Fibroblast of the conjunctiva (primary cell): Measurements from ENCODE around the gene RBM23.
"Not testable (repeated sequence)": the region's sequence is repeated elsewhere in the genome, so short reads cannot be mapped to it uniquely, and the experiment has no call there.

Experiments used
- DNase-seq: peaks from one replicate; pipeline ENCODE4 v3.0.0-alpha.2; 2010; ENCODE audit warnings: low read depth

Gene RBM23

DNA sequence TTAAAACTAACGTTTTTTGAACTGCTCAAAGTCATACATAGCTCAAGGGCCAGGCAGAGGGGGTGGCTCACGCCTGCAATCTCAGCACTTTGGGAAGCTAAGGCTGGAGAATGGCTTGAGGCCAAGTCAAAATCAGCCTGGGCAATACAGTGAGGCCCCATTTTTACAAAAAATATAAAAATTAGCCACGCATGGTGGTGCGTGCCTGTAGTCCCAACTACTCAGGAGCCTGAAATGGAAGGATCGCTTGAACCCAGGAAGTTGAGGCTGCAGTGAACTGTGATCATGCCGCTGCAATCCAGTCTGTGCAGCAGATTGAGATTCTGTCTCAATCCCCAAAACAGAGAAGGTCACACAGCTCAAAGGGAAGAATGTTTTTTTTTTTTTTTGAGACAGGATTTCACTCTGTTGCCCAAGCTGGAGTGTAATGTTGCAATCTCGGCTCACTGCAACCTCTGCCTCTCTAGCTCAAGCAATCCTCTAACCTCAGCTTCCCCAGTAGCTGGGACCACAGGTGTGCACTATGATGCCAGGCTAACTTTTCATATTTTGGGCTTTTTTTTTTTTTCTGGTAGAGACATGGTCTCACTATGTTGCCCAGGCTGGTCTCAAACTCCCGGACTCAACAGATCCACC, 2.9 kb downstream of the RBM23 start:
- peak; percentile 26 for DNase-seq

DNA sequence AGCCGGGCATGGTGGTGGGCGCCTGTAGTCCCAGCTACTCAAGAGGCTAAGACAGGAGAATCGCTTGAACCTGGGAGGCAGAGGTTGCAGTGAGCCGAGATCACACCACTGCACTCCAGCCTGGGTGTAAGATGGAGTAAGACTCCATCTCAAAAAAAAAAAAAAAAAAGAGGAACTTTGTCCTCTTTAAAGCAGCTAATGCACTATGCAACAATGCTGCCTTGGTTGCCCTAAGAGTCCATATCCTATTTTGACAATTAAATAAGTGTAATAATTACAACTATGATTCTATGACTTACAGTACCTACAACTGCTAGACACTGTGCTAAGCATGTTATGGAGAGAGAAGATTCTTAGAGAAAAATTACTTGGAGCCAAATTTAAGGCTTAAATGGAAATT, 4.1 kb downstream of the RBM23 start:
- not testable (repeated sequence) for DNase-seq

DNA sequence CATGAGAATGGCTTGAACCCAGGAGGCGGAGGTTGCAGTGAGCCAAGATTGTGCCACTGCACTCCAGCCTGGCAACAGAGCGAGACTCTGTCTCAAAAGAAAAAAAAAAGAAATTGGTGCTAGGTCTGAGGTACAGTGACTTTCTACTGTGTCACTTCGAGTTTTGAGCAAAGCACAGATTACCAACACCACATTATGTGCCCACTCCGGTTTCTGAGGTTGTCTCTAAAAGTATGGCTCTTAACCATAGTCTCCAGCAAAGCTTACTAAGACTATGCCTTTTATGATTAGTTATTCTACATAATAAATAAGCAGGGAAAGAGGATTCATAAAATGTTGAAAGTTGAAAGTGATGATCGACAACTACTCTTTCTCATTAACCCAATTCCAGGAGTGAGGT, 8.0 kb downstream of the RBM23 start:
- DNase-seq, result no peak

DNA sequence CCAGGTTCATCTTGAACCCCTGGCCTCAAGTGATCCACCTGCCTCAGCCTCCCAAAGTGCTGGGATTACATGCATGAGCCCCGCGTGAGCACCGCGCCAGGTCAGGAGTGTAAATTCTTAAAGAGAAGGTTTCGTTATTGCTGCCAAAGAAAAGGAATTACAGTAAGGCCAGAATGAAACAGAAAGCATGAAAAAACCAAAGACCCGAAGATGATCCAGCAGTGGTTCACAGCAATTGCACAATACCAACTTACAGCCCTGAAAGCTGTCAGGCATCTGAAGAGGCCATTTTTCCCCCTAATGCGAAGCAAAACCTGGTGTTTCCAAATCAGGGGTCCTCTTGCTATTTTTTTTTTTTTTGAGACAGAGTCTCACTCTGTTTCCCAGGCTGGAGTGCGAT, 10.3 kb downstream of the RBM23 start:
- no peak for DNase-seq

DNA sequence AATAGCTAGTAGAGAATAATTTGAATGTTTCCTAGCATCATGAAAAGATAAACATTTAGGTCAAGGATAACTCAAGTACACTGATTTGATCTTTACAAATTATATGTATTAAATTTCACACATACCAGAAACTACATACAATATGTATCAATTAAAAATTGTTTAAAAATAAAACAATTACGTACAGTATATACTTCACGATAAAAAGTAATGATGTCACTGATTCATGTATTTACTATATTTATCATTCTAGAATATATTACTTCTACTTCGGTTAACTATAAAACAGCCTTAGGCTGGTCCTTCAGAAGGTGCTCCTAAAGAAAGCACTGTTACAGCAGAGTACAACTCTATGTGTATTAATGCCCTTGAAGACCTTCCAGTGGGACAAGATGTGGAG, 11.5 kb downstream of the RBM23 start:
- DNase-seq, result no peak

DNA sequence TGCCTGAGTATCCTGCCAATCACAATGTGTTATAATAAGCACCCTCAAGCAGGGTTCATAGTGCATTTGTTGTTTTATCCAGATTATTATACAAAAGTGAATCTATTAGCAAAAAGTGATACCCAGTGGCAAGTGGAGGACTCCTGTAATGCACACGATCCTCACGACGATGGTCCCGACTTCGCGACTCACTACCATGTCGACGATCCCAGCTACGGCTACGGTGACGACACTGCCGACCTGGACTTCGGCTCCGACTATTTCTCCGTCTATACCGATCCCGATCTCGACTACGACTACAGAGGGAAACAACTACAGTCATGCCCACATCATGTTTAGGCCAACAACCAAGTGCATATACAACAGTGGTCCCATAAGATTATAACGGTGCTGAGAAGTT, 12.9 kb downstream of the RBM23 start:
- DNase-seq, result no peak

DNA sequence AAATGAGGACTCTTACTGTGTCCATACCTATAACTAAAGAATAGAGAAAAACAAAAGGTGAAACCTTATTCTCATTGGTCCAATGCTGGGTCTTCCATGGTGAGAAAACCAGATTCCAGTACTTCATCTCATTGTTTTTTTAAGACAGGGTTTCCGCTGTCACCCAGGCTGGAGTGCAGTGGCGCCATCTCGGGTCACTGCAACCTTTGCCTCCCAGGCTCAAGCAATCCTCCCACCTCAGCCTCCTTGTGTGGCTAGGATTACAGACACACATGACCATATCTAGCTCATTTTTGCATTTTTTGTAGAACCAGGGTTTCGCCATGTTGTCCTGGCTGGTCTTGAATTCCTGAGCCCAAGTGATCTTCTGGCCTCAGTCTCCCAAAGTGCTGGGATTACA, 13.3 kb downstream of the RBM23 start:
- no peak for DNase-seq

DNA sequence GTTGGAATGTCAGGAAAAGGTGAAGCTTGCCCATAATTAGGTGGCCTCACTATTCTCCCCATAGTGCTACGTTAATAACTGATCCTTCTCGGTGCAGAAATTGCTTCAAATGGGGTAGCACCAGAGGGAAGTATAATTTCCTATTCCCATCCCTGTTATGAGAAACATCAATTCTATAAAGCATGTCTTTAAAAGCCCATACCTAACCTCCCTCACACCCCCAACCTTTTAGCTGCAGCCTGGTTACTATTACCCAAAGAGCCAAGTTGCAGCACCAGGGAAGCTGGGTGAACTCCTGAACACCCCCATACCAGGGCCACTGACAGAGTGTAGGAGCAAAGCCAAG, 15.2 kb downstream of the RBM23 start:
- DNase-seq, result no peak

DNA sequence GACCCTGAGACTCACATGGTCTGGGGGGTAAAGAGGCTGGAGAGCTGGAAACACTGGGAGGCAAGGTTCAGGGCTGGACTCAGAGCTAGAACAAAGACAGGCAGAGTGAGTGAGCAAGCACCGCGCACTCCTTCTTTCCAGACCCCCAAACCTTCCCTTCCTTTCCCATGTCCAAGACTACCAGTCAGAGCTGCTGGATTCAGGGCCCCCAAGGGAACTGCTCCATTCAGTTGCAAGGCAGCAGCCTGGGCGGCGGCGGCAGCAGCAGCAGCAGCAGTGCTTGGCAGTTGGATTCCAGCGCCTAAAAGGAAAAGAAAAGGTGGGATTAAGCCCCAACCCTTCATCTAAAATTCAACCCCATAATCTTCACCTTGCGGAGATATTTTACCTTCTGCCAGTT, 17.1 kb downstream of the RBM23 start:
- no peak for DNase-seq

DNA sequence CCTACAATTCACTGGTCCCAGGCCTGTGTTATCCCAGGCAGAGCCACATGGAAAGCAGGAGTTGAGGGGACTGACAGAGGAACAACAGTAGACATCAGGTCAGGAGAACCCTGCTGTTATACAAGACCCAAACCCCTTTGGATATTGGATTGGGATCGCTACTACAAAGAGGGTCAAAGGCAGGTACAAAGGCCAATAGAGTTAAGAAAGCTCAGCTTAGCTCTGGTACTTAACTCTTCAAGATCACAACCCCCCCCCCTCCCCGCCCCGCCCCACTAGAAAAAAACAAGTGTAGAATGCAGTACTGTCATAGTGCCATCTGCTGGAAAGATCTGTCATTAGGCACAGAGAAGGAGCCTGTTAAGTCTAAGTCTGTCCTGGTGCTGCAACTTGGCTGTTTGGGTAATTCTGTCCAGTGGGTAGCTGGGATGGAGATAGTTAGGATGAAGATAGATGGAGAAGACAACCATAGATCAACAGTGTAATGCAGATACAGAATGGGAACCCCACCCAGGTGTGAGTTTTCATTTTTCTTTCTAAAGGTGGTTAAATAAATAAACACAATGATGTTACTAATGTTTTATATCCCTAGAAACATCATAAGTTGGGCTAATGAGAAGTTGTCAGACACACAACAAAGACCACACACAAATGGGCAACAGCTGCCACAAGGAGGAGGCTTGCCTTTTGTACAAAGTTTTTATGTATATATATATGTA, 18.7 kb downstream of the RBM23 start:
- DNase-seq, result peak; percentile 71

DNA sequence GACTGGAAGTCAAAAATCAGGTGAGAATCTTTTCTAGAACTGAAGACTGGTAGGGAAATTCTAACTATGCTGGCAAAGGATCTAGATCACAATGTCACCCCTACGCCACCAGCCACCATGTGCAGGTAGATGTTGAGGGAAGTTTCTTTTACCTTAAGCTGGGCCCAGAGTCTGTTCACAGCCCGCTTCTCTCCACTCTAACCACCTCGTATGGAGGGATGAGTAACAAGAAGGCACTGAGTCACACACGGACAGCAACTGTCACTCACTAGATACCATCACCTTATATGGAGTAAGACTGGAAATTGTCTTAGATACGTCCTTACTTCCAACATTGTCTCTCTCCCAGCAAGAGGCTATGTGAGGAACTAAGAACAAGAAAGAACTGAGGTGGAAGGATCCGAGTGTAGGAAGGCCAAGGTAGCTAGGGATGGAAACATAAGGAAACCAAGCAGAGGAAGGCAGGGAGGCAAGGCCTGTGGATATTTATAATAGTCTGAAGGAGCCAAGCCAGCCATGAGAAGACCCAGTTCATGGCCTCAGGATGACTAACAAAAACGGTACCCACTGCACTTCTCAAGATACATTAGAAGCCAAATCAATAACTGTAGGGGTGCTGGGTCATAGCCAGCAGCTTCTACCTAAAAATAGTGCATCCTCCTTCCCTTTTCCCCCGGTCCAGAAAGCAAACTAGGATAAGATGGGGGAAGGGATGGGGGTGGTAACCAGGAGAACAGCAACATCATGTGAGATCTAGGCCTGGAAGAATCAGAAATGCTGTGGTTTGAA, 20.5 kb downstream of the RBM23 start:
- peak; percentile 30 for DNase-seq

DNA sequence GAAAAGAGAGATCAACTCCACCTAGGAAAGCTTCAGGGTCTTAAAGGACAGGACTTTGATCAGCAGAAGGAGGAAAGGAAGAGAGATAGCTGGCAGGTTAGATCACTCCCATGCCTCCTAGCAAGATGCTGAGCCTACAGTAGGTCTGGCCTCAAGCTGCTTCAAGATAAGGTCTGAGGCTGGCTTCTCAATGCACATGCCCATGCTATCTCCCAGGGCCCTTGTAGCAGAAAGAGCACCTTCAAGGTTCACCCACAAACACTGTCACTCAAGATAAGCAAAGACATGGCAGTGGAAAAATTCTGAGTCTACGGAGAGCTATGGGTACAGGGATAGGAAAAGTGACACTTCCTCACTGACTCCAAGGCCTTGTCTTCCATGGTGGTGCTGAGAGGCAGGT, 21.6 kb downstream of the RBM23 start:
- DNase-seq, result no peak

DNA sequence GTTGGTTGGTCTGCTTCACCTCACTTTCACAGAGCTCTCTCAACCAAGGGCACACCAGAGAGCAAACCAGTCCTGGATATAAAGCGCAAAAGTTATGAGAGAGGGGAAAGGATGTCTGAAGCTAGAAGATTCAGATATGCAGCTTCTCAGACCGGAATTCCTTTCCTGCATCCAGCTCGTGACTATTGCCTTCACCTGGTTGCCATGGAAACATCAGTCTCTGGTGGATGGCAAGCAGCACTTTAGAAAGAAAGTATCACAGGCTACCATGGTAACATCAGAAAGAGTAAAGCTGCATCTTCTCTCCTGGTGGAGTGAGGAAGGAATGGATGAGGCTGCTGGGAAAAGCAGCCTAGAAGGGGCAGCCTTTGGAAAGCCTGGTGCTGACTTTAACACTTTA, 22.2 kb downstream of the RBM23 start:
- DNase-seq, result no peak

DNA sequence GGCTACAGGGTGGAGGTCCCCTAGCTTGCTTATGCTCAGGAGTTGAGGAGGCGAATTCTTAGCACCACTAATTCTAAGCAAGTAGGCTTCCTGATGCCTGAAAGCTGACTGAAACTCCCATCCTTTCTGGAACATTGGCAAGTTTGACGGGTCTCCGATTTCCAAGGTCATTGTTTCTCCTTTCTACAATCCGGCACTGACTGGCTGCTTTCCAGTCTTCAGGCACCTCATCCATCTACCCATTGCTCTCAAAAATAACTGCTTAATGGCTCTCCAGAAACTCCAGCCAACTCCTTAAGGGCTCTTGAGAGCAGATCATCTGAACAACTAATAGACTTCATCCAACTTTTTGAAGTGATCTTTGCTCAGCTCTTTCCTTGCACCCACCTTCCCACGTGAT, 22.6 kb downstream of the RBM23 start:
- no peak for DNase-seq

DNA sequence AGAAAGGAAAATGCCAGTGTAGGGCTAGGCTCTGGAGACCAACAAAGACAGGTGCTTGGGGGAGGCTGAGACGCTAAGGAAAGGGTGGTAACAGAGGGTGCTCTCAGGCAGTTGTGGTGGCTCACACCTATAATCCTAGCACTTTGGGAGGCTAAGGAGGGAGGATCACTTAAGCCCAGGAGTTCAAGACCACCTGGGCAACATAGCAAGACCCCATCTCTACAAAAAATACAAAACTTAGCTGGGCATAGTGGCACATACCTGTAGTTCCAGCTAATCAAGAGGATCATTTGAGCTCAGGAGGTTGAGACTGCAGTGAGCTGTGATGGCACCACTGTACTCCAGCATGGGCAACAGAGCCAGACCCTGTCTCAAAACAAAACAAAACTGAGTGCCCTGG, 23.5 kb downstream of the RBM23 start:
- no peak for DNase-seq

DNA sequence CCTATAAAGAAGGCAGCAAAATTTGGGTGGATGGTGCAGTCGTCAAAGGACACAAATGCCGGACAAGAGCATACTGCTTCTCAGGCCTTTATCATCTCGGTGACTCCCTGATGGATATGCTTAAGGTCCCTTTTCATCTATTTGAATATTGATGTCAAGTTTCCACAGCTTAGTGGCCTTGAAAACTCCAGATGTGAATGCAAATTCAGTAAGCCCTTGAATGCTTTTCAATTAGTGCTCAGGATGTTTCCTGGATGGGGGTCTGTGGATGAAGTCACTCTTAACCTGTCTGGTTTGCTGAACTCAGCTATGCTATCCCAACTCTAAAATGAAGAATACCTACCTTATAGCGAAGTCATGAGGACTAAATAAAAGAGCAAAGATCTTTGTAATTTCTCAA, 25.2 kb downstream of the RBM23 start:
- DNase-seq, result no peak

DNA sequence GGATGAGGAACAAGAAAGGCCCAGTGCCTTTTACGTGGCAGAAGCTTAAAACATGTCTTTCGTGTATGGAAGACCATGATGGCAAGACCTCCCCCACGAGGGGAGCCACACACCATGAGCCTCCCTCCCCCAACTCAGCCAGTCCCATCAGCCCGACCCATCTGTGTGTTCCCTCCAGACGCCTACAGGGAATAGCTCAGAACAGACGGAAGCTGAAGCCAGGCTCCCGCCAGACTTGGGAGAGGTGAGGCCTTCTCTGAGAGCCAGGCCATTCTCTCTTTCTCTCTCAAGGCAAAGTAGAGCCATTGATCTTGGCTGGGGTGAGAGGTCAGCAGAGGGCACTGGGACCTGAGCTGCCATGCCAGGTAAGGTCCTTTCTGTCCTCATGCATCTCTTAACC, 26.5 kb downstream of the RBM23 start:
- DNase-seq, result no peak

DNA sequence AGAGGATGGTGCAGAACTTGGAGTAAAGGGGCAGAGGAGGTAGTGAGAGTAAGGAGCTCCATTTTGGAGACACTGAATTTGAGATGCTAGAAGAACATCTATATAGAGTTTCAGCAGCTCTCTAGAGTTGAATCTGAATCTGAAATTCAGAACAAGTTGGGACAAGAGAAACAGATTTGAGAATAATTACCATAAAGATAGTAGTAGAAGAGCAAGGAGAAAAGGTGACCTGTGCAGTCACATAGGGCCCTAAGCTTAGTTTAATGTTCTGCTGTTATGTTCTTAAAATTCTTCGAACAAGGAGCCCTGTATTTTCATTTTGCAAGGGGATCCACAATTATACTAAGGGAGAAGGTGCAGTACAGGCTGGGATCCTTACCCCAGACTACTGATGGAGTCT, 28.5 kb downstream of the RBM23 start:
- no peak for DNase-seq

DNA sequence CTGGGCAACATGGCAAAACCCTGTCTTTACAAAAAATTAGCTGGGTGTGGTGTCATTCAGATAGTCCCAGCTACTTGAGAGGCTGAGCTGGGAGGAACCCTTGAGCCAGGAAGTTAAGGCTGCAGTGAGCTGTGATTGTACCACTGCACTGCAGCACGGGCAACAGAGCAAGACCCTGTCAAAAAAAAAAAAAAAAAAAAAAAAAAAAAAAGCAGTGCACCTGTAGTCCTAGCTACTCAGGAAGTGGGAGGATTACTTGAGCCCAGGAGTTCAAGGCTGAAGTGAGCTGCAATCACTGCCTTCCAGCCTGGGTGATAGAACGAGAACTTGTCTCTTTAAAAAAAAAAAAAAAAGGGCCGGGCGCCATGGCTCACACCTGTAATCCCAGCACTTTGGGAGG, 30.3 kb downstream of the RBM23 start:
- no peak for DNase-seq

DNA sequence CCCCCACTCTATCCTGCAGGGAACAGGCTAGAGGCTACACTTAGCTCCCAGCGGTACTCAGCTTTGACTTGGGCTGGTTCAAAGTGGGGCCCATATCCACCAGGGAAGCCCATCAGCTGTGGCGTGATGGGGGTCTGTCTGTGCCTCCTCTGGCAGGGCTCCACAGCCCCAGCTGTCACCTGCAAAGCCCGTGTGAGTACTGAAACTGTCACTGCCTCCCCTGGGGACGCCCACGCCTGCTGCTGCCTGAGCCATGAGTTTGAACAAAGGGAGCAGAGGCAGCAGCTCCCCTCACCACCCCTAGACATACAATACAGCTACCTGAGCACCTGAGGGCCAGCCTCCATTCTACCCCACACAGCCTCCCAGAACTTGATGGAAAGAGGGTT, 31.0 kb downstream of the RBM23 start:
- no peak for DNase-seq

DNA sequence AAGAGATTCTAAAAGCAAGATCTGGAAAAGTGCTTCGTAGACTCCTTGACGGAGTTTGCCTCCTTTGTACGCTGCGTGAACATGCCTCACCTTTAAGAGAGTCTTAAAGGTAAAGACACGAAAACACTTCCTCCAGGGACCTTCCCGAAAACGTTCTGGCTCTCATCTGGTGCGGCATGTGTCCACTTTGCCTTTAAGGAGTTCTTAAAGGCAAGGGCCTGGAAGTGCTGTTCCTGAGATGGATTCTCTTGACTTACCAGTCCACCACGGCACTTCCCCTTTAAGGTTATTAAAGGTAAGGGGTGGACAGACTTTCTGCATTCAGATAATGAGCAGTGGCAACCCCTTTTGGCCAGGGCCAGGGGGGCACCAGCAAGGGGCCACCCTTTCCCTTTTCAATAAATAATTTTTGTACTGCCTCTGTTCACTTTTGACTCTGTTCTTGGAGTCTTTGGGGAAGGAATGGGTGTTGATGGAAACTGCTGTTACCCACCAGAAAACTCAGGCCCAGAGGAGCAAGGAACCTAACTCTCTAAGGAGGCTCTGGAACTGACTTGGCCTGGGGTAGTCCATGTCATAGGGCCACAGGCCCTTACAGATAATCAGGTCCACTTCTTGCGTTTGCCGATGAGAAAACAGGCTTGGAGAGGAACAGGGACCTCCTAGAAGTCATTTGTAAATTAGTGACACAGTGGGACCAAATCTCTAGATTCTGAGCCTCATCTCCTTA, 31.5 kb downstream of the RBM23 start:
- DNase-seq, result peak; percentile 71

DNA sequence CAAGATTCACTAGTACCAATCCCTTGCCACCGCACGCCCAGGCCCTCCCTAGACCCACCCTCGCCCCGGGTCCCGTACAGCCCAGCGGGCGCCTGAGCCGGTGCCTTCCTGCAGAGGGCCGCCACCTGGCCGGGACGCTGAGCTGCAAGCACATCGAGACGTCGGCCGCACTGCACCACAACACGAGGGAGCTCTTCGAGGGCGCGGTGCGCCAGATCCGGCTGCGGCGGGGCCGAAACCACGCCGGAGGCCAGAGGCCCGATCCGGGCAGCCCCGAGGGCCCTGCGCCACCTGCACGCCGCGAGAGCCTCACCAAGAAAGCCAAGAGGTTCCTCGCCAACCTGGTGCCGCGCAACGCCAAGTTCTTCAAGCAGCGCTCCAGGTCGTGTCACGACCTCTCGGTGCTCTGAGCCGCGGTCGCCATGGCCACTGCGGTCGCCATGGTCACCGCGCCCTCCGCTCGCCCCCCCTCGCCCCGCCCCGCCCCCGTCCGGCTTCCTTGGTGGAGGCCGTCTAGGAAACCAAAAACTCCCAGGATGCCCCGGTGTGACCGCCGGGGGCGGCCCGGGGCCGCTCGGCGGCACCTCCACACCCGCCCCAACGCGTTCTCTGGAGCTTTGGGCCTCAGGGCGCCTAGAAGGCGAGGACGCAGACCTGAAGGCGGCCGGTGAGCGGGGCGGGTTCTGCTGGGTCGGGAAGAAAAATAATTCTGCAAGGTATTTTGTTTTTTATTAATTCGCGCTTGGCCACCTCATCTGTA, 32.3 kb downstream of the RBM23 start:
- DNase-seq, result peak; percentile 22
